GM13976 (cell line): Measurements from ENCODE around the gene SNTN.

Experiments
- DNase-seq: peaks from one replicate; pipeline ENCODE4 v3.0.0; 2012; ENCODE audit warnings: low spot score
- CTCF ChIP-seq: IDR thresholded peaks from 2 replicates; pipeline ENCODE4 v1.5.1; 2012; ENCODE audit warnings: borderline replicate concordance, mild to moderate bottlenecking; ENCODE audit not compliant: insufficient read depth; ENCODE audit errors: extremely low read depth, missing control alignments, control extremely low read depth
- in situ Hi-C: fragments of 300-500 bp; cut with MboI; formaldehyde crosslinking; loops from one replicate; pipeline ENCODE4 v1.12.0; 2022; ENCODE audit warnings: low sequenced_read_pairs, mixed read lengths, inconsistent platforms; ENCODE audit not compliant: unreplicated experiment

The SNTN gene

GRCh38 chr3:63617391-63617790 is 35.1 kb upstream of the SNTN start:
- in situ Hi-C loops: no loop called here
- DNase-seq: no peak
- TF ChIP-seq CTCF: no peak

GRCh38 chr3:63624941-63625560 is 27.4 kb upstream of the SNTN start:
- TF ChIP-seq CTCF: no peak
- no peak for DNase-seq
- in situ Hi-C loops: no loop called here

- in situ Hi-C loops: no loop called here
- DNase-seq: no peak
- no peak for TF ChIP-seq CTCF
Measured at GRCh38 chr3:63631670-63632069, 20.8 kb upstream of the SNTN start.

- TF ChIP-seq CTCF: no peak
- in situ Hi-C loops: no loop called here
- DNase-seq: no peak
Measured at GRCh38 chr3:63635186-63635585, 17.3 kb upstream of the SNTN start.

- DNase-seq: no peak
- no peak for TF ChIP-seq CTCF
- in situ Hi-C loops: no loop called here
Measured at GRCh38 chr3:63639806-63640205, 12.7 kb upstream of the SNTN start.

- TF ChIP-seq CTCF: no peak
- no peak for DNase-seq
- in situ Hi-C loops: no loop called here
Measured at GRCh38 chr3:63642488-63642887, 10.0 kb upstream of the SNTN start.
